ENCODE results near the gene DGLUCY.

Gene DGLUCY

DNA sequence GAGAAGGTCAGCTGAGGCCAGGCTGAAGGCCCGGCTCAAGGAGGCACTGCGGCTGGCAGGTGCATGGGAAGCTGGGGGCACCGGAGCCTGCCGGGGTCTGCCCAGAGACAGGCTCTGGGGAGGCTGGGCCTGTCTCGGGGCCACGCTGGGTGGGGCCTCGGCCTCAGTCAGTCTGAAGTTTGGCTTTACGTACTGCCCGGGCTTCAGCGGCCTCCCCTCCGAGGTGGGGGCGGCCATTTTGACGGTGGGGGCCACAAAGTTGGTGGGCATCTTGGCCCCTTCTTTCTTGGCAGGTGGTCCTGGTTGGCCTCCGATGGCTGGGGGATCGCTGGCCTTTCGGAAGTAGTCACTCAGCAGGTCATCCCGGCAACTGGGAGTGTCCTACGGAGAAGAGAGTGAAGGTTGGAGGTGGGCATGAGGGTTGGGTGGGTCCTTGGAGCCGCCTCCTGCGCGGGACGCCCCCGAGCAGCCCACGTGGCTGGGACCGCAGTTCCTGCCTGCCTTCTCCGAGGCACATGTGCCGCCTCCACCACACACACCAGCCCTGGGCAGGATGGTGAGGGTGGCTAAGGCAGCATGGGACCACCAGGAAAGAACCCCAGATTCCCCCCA lies 159.5 kb downstream of the DGLUCY start:
- in situ Hi-C loops (cut with MboI; ENCODE audit: low sequenced_read_pairs): no loop called here

DNA sequence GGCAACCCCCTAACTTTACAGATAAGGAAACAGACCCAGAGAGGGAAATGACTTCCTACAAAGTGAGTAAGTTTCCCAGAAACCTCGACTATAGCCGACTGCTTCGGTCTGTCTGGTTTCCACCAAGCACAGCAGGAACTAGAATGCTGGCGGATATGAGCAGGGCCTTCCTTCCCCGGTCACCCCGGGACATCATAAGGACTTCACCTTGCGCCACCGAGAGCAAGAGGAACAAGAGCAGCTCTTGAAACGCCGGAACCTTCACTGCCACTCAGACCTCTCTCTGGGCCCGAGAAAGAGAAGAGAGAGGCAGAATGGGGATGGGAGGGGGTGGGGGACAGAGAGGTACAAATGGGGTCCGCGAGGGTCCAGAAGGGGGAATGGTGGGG lies 160.0 kb downstream of the DGLUCY start:
- in situ Hi-C loops (cut with MboI; ENCODE audit: low sequenced_read_pairs): no loop called here

DNA sequence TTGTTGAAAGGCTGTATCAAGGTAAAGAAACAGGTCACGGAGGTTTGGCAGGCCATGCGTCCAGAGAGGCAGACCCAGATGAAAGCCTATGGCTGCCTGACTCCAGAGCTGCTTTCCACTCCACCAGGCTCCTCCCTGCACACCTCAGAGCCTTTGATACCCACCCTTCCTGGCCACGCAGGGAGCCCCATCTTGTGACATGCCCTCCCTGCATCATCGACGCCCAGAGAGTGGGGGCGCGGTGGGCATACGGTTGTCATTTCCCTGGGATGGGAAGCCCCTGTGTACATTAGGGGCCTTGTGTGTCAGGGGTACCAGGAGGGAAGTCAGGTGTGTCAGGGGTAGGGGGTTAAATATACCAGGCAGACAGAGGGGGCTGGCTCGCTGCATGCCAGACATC lies 160.9 kb downstream of the DGLUCY start:
- in situ Hi-C loops (cut with MboI; ENCODE audit: low sequenced_read_pairs): no loop called here
